Activated CD4-positive, alpha-beta T cell treated with anti-CD3 and anti-CD28 coated beads for 48 hours (primary cell): ENCODE results near the gene TIMM8B.
A peak's percentile ranks its signal among the peaks of the same experiment; 100 is the strongest.
"Not testable (repeated sequence)": the region's sequence is repeated elsewhere in the genome, so short reads cannot be mapped to it uniquely, and the experiment has no call there.

Experiments
- DNase-seq: peaks from one replicate; pipeline ENCODE4 v3.0.0-alpha.2; 2020

The TIMM8B gene

GRCh38 chr11:112073941-112074811 is 12.4 kb downstream of the TIMM8B start, which contains the start of the genes NKAPD1 and PIH1D2:
TSS of gene NKAPD1 (plus strand) at chr11:112074299. CDS start at chr11:112075575, 1,276 bp downstream.
TSS of gene PIH1D2 (minus strand) at chr11:112074017. CDS start at chr11:112073174, 843 bp downstream.
- DNase-seq = peak; percentile 83

GRCh38 chr11:112062923-112063322 is 23.6 kb downstream of the TIMM8B start:
- no peak for DNase-seq

- DNase-seq = no peak
Observed at GRCh38 chr11:112058103-112058502, 28.5 kb downstream of the TIMM8B start.

DNA sequence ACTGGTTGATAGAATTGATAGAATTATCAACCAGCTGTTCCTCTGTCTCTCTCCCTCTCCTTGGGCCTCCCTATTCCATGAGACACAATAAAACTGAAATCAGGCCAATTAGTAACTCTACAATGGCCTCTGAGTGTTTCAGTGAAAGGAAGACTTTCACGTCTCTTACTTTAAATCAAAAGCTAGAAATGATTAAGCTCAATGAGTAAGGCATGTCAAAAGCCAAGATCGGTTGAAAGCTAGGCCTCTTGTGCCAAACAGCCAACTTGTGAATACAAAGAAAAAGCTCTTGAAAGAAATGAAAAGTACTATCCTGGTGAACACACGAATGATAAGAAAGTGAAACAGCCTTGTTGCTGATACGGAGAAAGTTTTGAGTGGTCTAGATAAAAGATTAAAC is 29.4 kb downstream of the TIMM8B start:
- DNase-seq = peak; percentile 20

DNA sequence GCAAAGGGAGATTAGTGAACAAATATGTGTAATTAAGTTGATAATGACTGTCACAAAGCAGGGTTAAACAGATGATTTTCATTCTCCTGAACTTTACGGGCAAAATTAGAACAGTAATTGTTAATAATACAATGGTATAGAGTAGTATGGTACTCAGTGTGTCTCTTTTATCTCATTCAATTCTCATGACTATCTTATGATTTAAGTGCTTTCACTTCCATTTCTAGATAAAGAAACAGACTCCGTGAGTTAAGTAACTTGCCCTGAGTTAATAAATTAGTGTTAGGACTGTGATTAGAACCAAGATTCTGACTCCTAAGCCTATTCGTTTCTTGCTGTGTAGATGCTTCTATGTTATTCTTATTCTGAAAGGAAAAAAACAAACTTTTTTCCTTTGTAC is 34.8 kb downstream of the TIMM8B start:
- DNase-seq = no peak

GRCh38 chr11:112050721-112051120 is 35.8 kb downstream of the TIMM8B start:
- no peak for DNase-seq

- no peak for DNase-seq
Observed at GRCh38 chr11:112049777-112050176, 36.8 kb downstream of the TIMM8B start.

- DNase-seq = not testable (repeated sequence)
Observed at GRCh38 chr11:112048256-112048655, 38.3 kb downstream of the TIMM8B start.

GRCh38 chr11:112046647-112047046 is 39.9 kb downstream of the TIMM8B start:
- not testable (repeated sequence) for DNase-seq

DNA sequence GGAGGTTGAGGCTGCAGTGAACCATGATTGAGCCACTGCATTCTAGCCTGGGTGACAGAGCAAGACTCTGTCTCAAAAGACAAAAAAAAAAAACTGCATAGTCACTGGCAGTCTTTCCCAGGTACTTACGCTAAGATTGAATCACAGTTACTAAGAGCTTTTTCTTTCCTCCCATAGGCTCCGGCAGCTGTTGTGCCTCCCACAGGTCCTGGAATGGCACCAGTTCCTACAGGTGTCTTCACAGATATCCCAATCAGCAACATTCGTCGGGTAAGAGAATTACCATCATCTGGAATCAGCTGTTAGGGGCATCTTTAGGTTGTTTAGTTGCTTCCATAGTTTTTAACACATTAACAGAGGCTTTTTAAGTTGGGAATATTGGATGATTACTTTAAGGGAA is 41.6 kb downstream of the TIMM8B start:
- DNase-seq = no peak

DNA sequence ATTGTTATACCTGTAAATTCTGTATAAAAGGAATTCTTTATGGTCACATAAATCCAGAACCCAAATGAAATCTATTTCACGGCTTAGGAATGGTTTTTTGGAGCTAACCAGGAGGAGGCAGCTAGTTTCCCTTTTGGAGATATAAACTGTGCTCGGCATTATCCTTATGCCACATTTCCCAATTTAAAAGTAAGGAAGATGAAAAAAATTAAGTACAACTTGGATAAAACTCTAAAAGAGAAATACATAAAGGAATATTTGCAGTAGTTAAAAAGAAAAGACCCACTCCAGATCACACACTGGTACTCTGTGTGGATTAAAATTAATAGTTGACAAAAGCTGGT is 43.6 kb downstream of the TIMM8B start:
- no peak for DNase-seq

DNA sequence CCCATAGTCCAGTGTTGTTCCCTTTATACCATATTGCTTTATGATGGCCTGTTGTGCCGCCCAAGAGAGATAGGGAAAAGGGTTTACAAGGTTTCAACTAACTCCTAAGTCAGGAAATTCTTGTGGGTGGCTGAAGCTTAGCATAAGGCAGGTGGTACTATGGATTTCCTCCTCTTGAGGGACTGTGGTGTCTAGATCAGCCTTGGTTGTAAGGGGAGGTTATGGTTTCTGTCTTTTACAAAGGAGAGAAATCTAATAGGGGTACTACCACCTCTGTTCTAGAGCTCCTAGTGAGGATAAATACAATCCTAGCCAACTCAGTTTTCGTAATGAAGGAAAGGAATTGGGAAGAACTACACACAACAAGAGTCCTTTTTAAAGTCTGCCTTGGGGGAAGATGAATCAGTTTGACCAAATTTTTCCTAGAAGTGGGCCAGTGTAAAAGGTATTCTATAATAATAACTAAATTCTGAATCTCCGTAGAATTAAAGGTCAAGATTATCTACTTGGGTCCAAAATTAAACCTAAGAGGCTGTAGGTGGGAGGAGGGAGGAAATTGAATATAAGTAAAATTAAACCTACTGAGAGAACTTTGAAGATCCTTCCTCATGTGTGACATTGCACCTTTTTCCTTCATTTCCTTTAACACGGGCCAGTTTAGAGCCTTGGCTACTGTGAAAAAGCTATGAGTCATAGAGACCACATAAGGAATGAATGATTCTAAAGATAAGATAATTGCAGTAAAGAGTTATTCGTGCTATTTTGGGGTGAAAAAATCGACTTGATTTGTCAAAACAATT is 44.2 kb downstream of the TIMM8B start:
- no peak for DNase-seq

DNA sequence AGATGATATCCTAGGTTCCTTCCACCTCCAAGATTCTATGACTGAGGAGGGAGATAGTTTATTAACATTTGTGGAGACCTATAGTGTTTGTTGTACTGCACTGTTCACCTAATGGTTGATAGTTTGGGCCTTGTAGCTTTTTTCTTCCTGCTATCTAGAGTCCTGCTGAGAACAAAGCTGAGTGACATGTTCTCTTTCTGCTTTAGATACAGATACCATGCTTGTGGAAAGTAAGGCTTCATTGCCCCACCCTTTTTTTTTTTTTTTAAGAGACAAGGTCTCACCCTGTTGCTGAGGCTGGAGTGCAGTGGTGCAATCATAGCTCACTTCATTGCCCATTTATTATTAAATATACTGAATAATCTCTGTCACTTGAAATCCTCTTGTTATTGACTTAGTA is 49.0 kb downstream of the TIMM8B start:
- DNase-seq = no peak
